Endodermal cell (in vitro differentiated cells): Measurements from ENCODE around the gene ENGASE. TPM values are rescaled to one million over a fixed set of nuclear protein-coding genes. Genes with fewer than 3 reads are reported as not detected.

Experiments
- DNase-seq: peaks from one replicate; pipeline ENCODE4 v3.0.0-alpha.2; 2017
- H3K27ac ChIP-seq: 2 replicates; pipeline ENCODE4 v1.5.1; 2013; ENCODE audit warnings: mild to moderate bottlenecking, low read depth, low read length, moderate library complexity
- H3K27me3 ChIP-seq: 2 replicates; pipeline ENCODE4 v1.6.1; 2013; ENCODE audit warnings: mild to moderate bottlenecking, low read length, moderate library complexity; ENCODE audit not compliant: insufficient read depth, control insufficient read depth, poor library complexity, severe bottlenecking
- H3K36me3 ChIP-seq: 2 replicates; pipeline ENCODE4 v1.7.0; 2013; ENCODE audit warnings: mild to moderate bottlenecking, low read length, moderate library complexity; ENCODE audit not compliant: control insufficient read depth, insufficient read depth
- H3K4me1 ChIP-seq: one replicate; pipeline ENCODE4 v1.7.0; 2013; ENCODE audit warnings: low read length; ENCODE audit not compliant: control insufficient read depth, insufficient read depth
- H3K4me3 ChIP-seq: 2 replicates; pipeline ENCODE4 v1.5.1; 2013; ENCODE audit warnings: mild to moderate bottlenecking, low read length, moderate library complexity
- H3K9ac ChIP-seq: 2 replicates; pipeline ENCODE4 v1.6.1; 2013; ENCODE audit warnings: mild to moderate bottlenecking, low read length, moderate library complexity; ENCODE audit not compliant: poor library complexity, severe bottlenecking; ENCODE audit errors: extremely low read depth
- H3K9me3 ChIP-seq: 2 replicates; pipeline ENCODE4 v1.6.1; 2013; ENCODE audit warnings: mild to moderate bottlenecking, low read length, moderate library complexity; ENCODE audit not compliant: control insufficient read depth
- H3K27ac Mint-ChIP-seq: 2 replicates; pipeline ENCODE4 v1.8.0; 2020; ENCODE audit warnings: mixed read lengths
- H3K27me3 Mint-ChIP-seq: 2 replicates; pipeline ENCODE4 v1.8.0; 2021; ENCODE audit warnings: mild to moderate bottlenecking, mixed read lengths; ENCODE audit not compliant: insufficient read depth
- H3K36me3 Mint-ChIP-seq: 2 replicates; pipeline ENCODE4 v1.8.0; 2020; ENCODE audit warnings: low read depth, mixed read lengths
- H3K4me1 Mint-ChIP-seq: 2 replicates; pipeline ENCODE4 v1.8.0; 2020; ENCODE audit warnings: mixed read lengths
- H3K4me3 Mint-ChIP-seq: 2 replicates; pipeline ENCODE4 v1.8.0; 2020; ENCODE audit warnings: mild to moderate bottlenecking, moderate library complexity, mixed read lengths
- H3K9me3 Mint-ChIP-seq: 2 replicates; pipeline ENCODE4 v1.8.0; 2020; ENCODE audit warnings: mild to moderate bottlenecking, mixed read lengths
- WGBS, 2 experiments: methylation state at CpG; one replicate each; pipeline versions ENCODE4 v1.1.5 to v1.1.7; 2013; ENCODE audit warnings: missing lambda C conversion rate in 2 of 2, mixed read lengths in 1 of 2; ENCODE audit not compliant: insufficient coverage in 1 of 2, insufficient read length in 1 of 2; 5-methylcytosine and 5-hydroxymethylcytosine counted together
- total RNA-seq, 2 donors: library from RNA; stranded (reverse); fragmentation: NEBNext Ultra II Directional in 1 of 2; extraction: Animal tissue kit (Norgen Biotek cat#: 25700) in 1 of 2; gene quantifications; 2 replicates in 1 of 2; 3 replicates in 1 of 2; pipeline ENCODE4 v1.2.1, GENCODE V29; 2021
- TF ChIP-seq, protein P1 (sequence below): fragments of 200-600 bp; sonication (generic); conservative IDR thresholded peaks from 2 replicates; pipeline ENCODE4 v1.5.0; 2021; ENCODE audit warnings: antibody characterized with exemption, mild to moderate bottlenecking

ENGASE gene
- total RNA-seq, 2 donors from 2014 or later: 40.8 to 42.0 TPM

DNA sequence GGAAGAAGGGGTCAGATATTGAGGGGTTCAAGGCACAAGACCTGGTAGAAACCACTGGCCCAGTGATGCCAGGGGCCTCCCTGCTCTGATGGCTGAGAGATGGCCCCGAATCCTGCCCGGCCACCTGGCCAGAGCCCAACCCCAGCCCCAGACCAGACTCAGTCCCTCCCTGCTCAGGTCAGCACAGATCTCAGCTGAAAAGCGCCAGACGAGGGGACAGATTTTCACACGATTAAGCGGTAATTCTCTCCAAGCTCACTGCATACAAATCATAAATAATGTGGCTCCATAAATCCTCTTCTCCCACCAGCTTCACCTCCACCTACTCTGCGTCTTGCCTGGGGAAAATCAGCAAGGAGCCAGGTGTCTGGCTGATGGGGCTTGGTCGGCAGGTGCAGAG lies 57.1 kb downstream of the ENGASE start:
- TF ChIP-seq, protein P1, sequence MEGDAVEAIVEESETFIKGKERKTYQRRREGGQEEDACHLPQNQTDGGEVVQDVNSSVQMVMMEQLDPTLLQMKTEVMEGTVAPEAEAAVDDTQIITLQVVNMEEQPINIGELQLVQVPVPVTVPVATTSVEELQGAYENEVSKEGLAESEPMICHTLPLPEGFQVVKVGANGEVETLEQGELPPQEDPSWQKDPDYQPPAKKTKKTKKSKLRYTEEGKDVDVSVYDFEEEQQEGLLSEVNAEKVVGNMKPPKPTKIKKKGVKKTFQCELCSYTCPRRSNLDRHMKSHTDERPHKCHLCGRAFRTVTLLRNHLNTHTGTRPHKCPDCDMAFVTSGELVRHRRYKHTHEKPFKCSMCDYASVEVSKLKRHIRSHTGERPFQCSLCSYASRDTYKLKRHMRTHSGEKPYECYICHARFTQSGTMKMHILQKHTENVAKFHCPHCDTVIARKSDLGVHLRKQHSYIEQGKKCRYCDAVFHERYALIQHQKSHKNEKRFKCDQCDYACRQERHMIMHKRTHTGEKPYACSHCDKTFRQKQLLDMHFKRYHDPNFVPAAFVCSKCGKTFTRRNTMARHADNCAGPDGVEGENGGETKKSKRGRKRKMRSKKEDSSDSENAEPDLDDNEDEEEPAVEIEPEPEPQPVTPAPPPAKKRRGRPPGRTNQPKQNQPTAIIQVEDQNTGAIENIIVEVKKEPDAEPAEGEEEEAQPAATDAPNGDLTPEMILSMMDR: no peak
- Mint-ChIP-seq H3K9me3 (no peaks in the 10 kb centered on the region), H3K4me1 (no peaks in the 10 kb centered on the region), H3K27ac (peak overlapping the region; percentile 22), H3K4me3 (no peak overlapping the region), H3K27me3 (no peaks in the 10 kb centered on the region), H3K36me3 (no peaks in the 10 kb centered on the region)
- no peaks in the 10 kb centered on the region for H3K4me1 ChIP-seq
- no peaks in the 10 kb centered on the region for H3K9me3 ChIP-seq
- H3K27ac ChIP-seq: no peak overlapping the region
- H3K27me3 ChIP-seq: no peaks in the 10 kb centered on the region
- no peak overlapping the region for H3K4me3 ChIP-seq
- WGBS, 2 experiments: 86 to 100% methylated on average over 5 to 8 of the region's 8 CpGs
- H3K9ac ChIP-seq: no peak overlapping the region
- H3K36me3 ChIP-seq: no peaks in the 10 kb centered on the region
- DNase-seq: no peak

DNA sequence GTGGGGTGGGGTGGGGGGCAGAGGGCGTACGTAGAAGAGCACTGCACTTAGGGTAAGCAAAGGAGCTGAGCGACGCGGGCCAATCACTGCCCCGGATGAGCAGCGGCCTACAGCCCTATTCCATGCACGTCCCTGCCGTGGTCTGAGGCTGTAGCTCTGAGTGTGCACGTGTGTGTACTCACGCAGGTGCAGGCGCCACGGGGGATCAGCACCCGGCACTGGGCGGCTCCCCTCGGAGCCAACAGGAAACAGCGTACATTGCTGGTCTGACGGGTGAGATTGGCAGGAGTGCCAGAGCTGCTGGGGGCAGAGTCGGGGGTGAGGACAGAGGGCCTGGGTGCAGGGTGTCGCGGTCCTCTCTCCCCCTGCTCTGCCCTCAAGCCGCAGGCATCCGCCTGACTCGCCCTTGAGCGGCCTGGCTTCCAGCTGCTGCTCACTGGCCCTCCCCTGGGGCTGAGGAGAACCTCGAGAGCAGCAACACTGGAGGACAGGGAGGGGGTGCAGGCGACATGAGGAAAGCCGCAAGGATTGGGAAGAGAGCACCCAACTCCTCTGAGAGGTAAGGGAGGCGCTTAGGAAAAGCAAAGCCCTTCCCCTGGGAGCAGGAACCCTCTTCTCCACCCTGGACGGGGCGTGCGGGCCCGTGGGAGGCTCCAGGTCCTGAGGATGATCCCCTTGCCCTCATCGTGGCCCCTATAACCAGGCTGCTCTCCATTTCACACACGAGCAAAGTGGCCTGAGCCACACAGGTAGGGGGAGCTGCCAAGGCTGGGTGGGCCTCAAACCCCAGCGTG lies 57.8 kb downstream of the ENGASE start:
- no peak for DNase-seq
- TF ChIP-seq, protein P1: no peak
- WGBS, 2 experiments: 93 to 95% methylated on average over 21 to 34 of the region's 36 CpGs
- H3K4me3 ChIP-seq: no peak overlapping the region
- H3K36me3 ChIP-seq: no peaks in the 10 kb centered on the region
- Mint-ChIP-seq H3K9me3 (no peaks in the 10 kb centered on the region), H3K4me1 (no peaks in the 10 kb centered on the region), H3K36me3 (no peaks in the 10 kb centered on the region), H3K4me3 (no peak overlapping the region), H3K27me3 (no peaks in the 10 kb centered on the region), H3K27ac (no peak overlapping the region)
- H3K9ac ChIP-seq: no peak overlapping the region
- no peaks in the 10 kb centered on the region for H3K4me1 ChIP-seq
- H3K27me3 ChIP-seq: no peaks in the 10 kb centered on the region
- H3K27ac ChIP-seq: no peak overlapping the region
- no peaks in the 10 kb centered on the region for H3K9me3 ChIP-seq

DNA sequence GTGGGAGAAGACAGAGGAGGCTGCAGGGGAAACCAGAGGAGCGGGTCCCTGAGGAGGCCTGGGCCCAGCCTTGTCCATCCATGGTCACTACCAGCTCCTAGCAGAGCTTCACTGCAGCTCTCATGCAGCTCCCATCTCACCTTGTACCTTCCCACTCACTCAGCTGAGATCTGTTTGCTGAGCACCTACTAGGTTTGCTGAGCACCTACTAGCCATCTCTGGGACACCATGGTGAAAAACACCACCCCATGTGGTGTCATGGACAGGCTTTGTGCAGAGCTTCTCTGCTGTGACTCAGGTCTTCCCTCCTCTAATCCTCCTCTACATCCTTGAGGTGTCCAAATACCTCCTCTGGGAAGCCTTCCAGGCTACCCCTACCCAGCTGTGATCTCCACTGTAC lies 58.6 kb downstream of the ENGASE start:
- DNase-seq: no peak
- Mint-ChIP-seq H3K27ac (no peak overlapping the region), H3K36me3 (no peaks in the 10 kb centered on the region), H3K4me3 (no peak overlapping the region), H3K4me1 (no peaks in the 10 kb centered on the region), H3K27me3 (no peaks in the 10 kb centered on the region), H3K9me3 (no peaks in the 10 kb centered on the region)
- no peak overlapping the region for H3K4me3 ChIP-seq
- H3K27me3 ChIP-seq: no peaks in the 10 kb centered on the region
- TF ChIP-seq, protein P1: no peak
- no peaks in the 10 kb centered on the region for H3K36me3 ChIP-seq
- no peaks in the 10 kb centered on the region for H3K9me3 ChIP-seq
- no peak overlapping the region for H3K27ac ChIP-seq
- H3K4me1 ChIP-seq: no peaks in the 10 kb centered on the region
- H3K9ac ChIP-seq: no peak overlapping the region
- WGBS, 2 experiments: 83 to 100% methylated on average over 1 of the region's 1 CpG
